A549 (cell line): ENCODE measurements around the gene TMCC2. TPM values are rescaled to one million over a fixed set of nuclear protein-coding genes. Genes with fewer than 3 reads are reported as not detected.

ENCODE experiments used
- ATAC-seq, 2 experiments: fragments of 200-7000 bp in 1 of 2; fragments of >200 bp in 1 of 2; cut with Nextera tagmentation in 1 of 2; cut with Tn5 transposase in 1 of 2; 3 replicates each; pipeline versions ENCODE4 v1.8.0 to v1.9.1; 2018 to 2020; ENCODE audit warnings: mild to moderate bottlenecking in 1 of 2, moderate library complexity in 1 of 2
- CTCF ChIA-PET: fragments of 300-600 bp; sonication (Branson Sonifier 250); formaldehyde crosslinking; extraction: SDS; loops from one replicate; lab custom pipeline; 2021; ENCODE audit warnings: antibody characterized with exemption, inconsistent platforms; lab: Yijun Ruan, JAX
- POLR2A ChIA-PET: fragments of 350-600 bp; formaldehyde crosslinking; extraction: SDS; loops from one replicate; lab custom pipeline; 2021; ENCODE audit warnings: antibody characterized with exemption, inconsistent platforms; lab: Yijun Ruan, JAX
- DNase-seq, 2 experiments: peaks; one replicate each; pipeline versions ENCODE4 v3.0.0 to v3.0.0-alpha.2; 2011 to 2016; ENCODE audit warnings: low read depth in 1 of 2, low spot score in 1 of 2
- FAIRE-seq: peaks from 2 replicates; lab custom pipeline; 2011; peaks lifted over from hg19 to GRCh38; lab: Jason Lieb, UNC
- H3K27ac ChIP-seq, 2 experiments: fragments of >200 bp; sonication (Bioruptor Twin); formaldehyde crosslinking; 3 replicates each; pipeline ENCODE4 v1.5.1; 2016 to 2017
- H3K4me1 ChIP-seq: fragments of >200 bp; sonication (Bioruptor Twin); formaldehyde crosslinking; 3 replicates; pipeline ENCODE4 v1.6.1; 2016
- H3K4me2 ChIP-seq: fragments of >200 bp; sonication (Bioruptor Twin); formaldehyde crosslinking; 3 replicates; pipeline ENCODE4 v1.6.1; 2016
- H3K4me3 ChIP-seq: fragments of >200 bp; sonication (Bioruptor Twin); formaldehyde crosslinking; 3 replicates; pipeline ENCODE4 v1.5.1; 2016
- H3K9me3 ChIP-seq: fragments of >200 bp; sonication (Bioruptor Twin); formaldehyde crosslinking; 3 replicates; pipeline ENCODE4 v1.6.1; 2016
- BCL3 ChIP-seq: fragments of >200 bp; sonication (Bioruptor Twin); formaldehyde crosslinking; IDR thresholded peaks from 3 replicates; pipeline ENCODE4 v1.6.1; 2016
- BHLHE40 ChIP-seq: IDR thresholded peaks from 2 replicates; pipeline ENCODE4 v1.6.1; 2012; ENCODE audit warnings: low read depth, low read length, inconsistent platforms
- CBX2 ChIP-seq: fragments of 200-600 bp; sonication (generic); IDR thresholded peaks from 2 replicates; pipeline ENCODE4 v1.6.1; 2016; ENCODE audit warnings: low read depth, mild to moderate bottlenecking, borderline replicate concordance
- CTCF ChIP-seq: fragments of >200 bp; sonication (Bioruptor Twin); formaldehyde crosslinking; IDR thresholded peaks from 3 replicates; pipeline ENCODE4 v1.5.1; 2016
- EHF ChIP-seq: fragments of 250-450 bp; sonication (Bioruptor Pico); IDR thresholded peaks from 2 replicates; pipeline ENCODE4 v1.5.0; 2020; ENCODE audit warnings: mild to moderate bottlenecking
- ELK1 ChIP-seq: fragments of 150-350 bp; IDR thresholded peaks from 2 replicates; pipeline ENCODE4 v1.6.1; 2014; ENCODE audit warnings: low read depth, mild to moderate bottlenecking, low read length
- FOSL2 ChIP-seq, 2 experiments: fragments of 450-650 bp in 1 of 2; fragments of >200 bp in 1 of 2; sonication (Bioruptor Twin) in 1 of 2; formaldehyde crosslinking; IDR thresholded peaks; 2 replicates each; pipeline versions ENCODE4 v1.5.0 to v1.6.1; 2016 to 2020; ENCODE audit warnings: mild to moderate bottlenecking in 1 of 2, moderate library complexity in 1 of 2
- GATA3 ChIP-seq: IDR thresholded peaks from 2 replicates; pipeline ENCODE4 v1.6.1; 2012; ENCODE audit warnings: borderline replicate concordance
- HOXA7 ChIP-seq: fragments of 250-450 bp; sonication (Bioruptor Pico); IDR thresholded peaks from 2 replicates; pipeline ENCODE4 v1.5.0; 2020; ENCODE audit warnings: mild to moderate bottlenecking, moderate library complexity
- MAZ ChIP-seq: fragments of 150-350 bp; IDR thresholded peaks from 2 replicates; pipeline ENCODE4 v1.6.1; 2014; ENCODE audit warnings: antibody characterized with exemption, low read depth, low read length, borderline replicate concordance
- NPAS2 ChIP-seq: fragments of 250-450 bp; sonication (Bioruptor Pico); IDR thresholded peaks from 2 replicates; pipeline ENCODE4 v1.8.0; 2022; ENCODE audit warnings: mild to moderate bottlenecking, moderate library complexity, borderline replicate concordance
- NR3C1 ChIP-seq: fragments of >200 bp; sonication (Bioruptor Twin); formaldehyde crosslinking; IDR thresholded peaks from 3 replicates; pipeline ENCODE4 v1.6.1; 2017
- POLR2AphosphoS2 ChIP-seq: conservative IDR thresholded peaks from 2 replicates; pipeline ENCODE4 v1.6.1; 2012; ENCODE audit warnings: low read length, improper control_type of control experiment, inconsistent platforms
- RCOR1 ChIP-seq: fragments of 150-350 bp; IDR thresholded peaks from 2 replicates; pipeline ENCODE4 v1.6.1; 2014; ENCODE audit warnings: antibody characterized with exemption, low read length, low read depth
- REST ChIP-seq: fragments of 200-600 bp; sonication (generic); IDR thresholded peaks from 2 replicates; pipeline ENCODE4 v1.6.1; 2016; ENCODE audit warnings: antibody characterized with exemption, mild to moderate bottlenecking, moderate library complexity
- SREBF2 ChIP-seq: fragments of 450-650 bp; IDR thresholded peaks from 2 replicates; pipeline ENCODE4 v1.6.1; 2014; ENCODE audit warnings: mild to moderate bottlenecking, moderate library complexity
- TP53 ChIP-seq: fragments of 250-450 bp; sonication (Bioruptor Pico); IDR thresholded peaks from 2 replicates; pipeline ENCODE4 v1.5.0; 2021; ENCODE audit warnings: mild to moderate bottlenecking, moderate library complexity
- ZC3H11A ChIP-seq: fragments of 450-650 bp; IDR thresholded peaks from 2 replicates; pipeline ENCODE4 v1.6.1; 2014; ENCODE audit warnings: antibody characterized with exemption, mild to moderate bottlenecking
- ZFP36 ChIP-seq: fragments of 450-650 bp; IDR thresholded peaks from 2 replicates; pipeline ENCODE4 v1.6.1; 2014; ENCODE audit warnings: borderline replicate concordance; ENCODE audit not compliant: partially characterized antibody
- WGBS: methylation state at CpG from one replicate; pipeline ENCODE4 v1.1.6; 2017; ENCODE audit errors: missing lambda C conversion rate; 5-methylcytosine and 5-hydroxymethylcytosine counted together
- polyA plus RNA-seq, 4 experiments: library from polyadenylated mRNA; depleted of rRNA in 3 of 4; stranded (reverse); fragments of >200 nt; fragmentation: RNase III in 1 of 4; extraction: RNeasy Plus Mini Kit Qiagen cat#74134 plus additional on column Dnase treatment in 1 of 4; gene quantifications; 2 replicates in 3 of 4; 3 replicates in 1 of 4; pipeline ENCODE4 v1.2.3, GENCODE V29; 2011 to 2017

The TMCC2 gene
- polyA plus RNA-seq, 2 of the 4 experiments (the other 2 are of a cell fraction): 1.7 to 3.2 TPM

GRCh38 chr1:205182930-205183329 is 44.8 kb upstream of the TMCC2 start:
- FAIRE-seq (no peak), DNase-seq (no peak), ATAC-seq (no peak)
- Histone ChIP-seq H3K27ac (no peak overlapping the region), H3K4me2 (no peak overlapping the region), H3K4me3 (no peak overlapping the region), H3K4me1 (peaks cover 1% of the 10 kb centered on the region; the same call in 1 of the 3 replicates), H3K9me3 (no peaks in the 10 kb centered on the region)
- ChIA-PET POLR2A (no interaction called here), CTCF (interaction anchor here (0.7 to 1.9 kb wide), 2 partner anchors 73 to 121 kb away, joined by 3 to 6 read pairs; no protein-coding TSS in a partner anchor)
- WGBS: 89% methylated on average over 2 of the region's 2 CpGs
- no peak for TF ChIP-seq FOSL2 (IDR thresholded peaks at IDR 0.05)
- TF ChIP-seq FOSL2 (CRISPR knock-in tag; IDR thresholded peaks at IDR 0.05): no peak
- TF ChIP-seq CTCF: no peak
- TF ChIP-seq NPAS2 (CRISPR knock-in tag): no peak
- TF ChIP-seq POLR2AphosphoS2: no peak
- no peak for TF ChIP-seq BCL3
- TF ChIP-seq HOXA7 (CRISPR knock-in tag): no peak
- TF ChIP-seq NR3C1: no peak
- TF ChIP-seq ZFP36: no peak
- TF ChIP-seq SREBF2: no peak
- no peak for TF ChIP-seq BHLHE40
- no peak for TF ChIP-seq GATA3
- TF ChIP-seq TP53 (CRISPR knock-in tag): no peak
- TF ChIP-seq RCOR1: no peak
- TF ChIP-seq ELK1: no peak
- no peak for TF ChIP-seq ZC3H11A
- no peak for TF ChIP-seq EHF (CRISPR knock-in tag)
- TF ChIP-seq CBX2: no peak
- no peak for TF ChIP-seq MAZ
- TF ChIP-seq REST: no peak
